Stimulated activated CD8-positive, alpha-beta memory T cell treated with anti-CD3 and anti-CD28 coated beads, Interleukin-15, amount 100 ng/mL, for 24 hours (primary cell): Measurements from ENCODE around the gene IRGQ.

Experiments used
- DNase-seq: peaks from one replicate; pipeline ENCODE4 v3.0.0-alpha.2; 2020; ENCODE audit warnings: low read depth

The IRGQ gene

GRCh38 chr19:43540381-43540780 is 55.6 kb downstream of the IRGQ start:
- DNase-seq, result no peak

GRCh38 chr19:43538922-43539321 is 57.0 kb downstream of the IRGQ start:
- no peak for DNase-seq

- no peak for DNase-seq
These were observed 60.8 kb downstream of the IRGQ start for GRCh38 chr19:43534816-43535761.
